Loucy (cell line): ENCODE results near the gene LYPD8.

Experiments used
- H2AFZ ChIP-seq: fragments of 200-600 bp; sonication (generic); 2 replicates; pipeline ENCODE4 v1.6.0; 2016; ENCODE audit warnings: antibody characterized with exemption, mild to moderate bottlenecking, low read length, moderate library complexity
- H3F3A ChIP-seq: fragments of 200-600 bp; 2 replicates; pipeline ENCODE4 v1.6.0; 2016; ENCODE audit warnings: antibody characterized with exemption, low read depth, mild to moderate bottlenecking
- H3K27me3 ChIP-seq: fragments of 200-600 bp; sonication (generic); 2 replicates; pipeline ENCODE4 v1.6.1; 2014; ENCODE audit warnings: low read length, mild to moderate bottlenecking; ENCODE audit not compliant: insufficient read depth, poor library complexity, severe bottlenecking
- H3K36me3 ChIP-seq: fragments of 200-600 bp; sonication (generic); 2 replicates; pipeline ENCODE4 v1.6.1; 2016; ENCODE audit warnings: low read length; ENCODE audit not compliant: insufficient read depth
- H3K4me1 ChIP-seq: fragments of 200-600 bp; sonication (generic); 2 replicates; pipeline ENCODE4 v1.5.1; 2014; ENCODE audit warnings: low read length, mild to moderate bottlenecking; ENCODE audit not compliant: insufficient read depth, poor library complexity, severe bottlenecking
- H3K4me2 ChIP-seq: fragments of 200-600 bp; sonication (generic); 2 replicates; pipeline ENCODE4 v1.6.0; 2014; ENCODE audit warnings: antibody characterized with exemption, low read length, low read depth, mild to moderate bottlenecking; ENCODE audit not compliant: poor library complexity, severe bottlenecking
- H3K4me3 ChIP-seq: fragments of 200-600 bp; sonication (generic); 2 replicates; pipeline ENCODE4 v1.5.1; 2014; ENCODE audit warnings: low read length, mild to moderate bottlenecking, mixed read lengths; ENCODE audit not compliant: poor library complexity, severe bottlenecking
- H3K79me2 ChIP-seq: fragments of 200-600 bp; sonication (generic); 2 replicates; pipeline ENCODE4 v1.6.1; 2014; ENCODE audit warnings: low read length; ENCODE audit not compliant: insufficient read depth
- H3K9ac ChIP-seq: fragments of 200-600 bp; sonication (generic); 2 replicates; pipeline ENCODE4 v1.6.0; 2014; ENCODE audit warnings: mild to moderate bottlenecking, low read depth, low read length, moderate library complexity; ENCODE audit not compliant: poor library complexity, severe bottlenecking
- H3K9me2 ChIP-seq: fragments of 200-600 bp; sonication (generic); replicated peaks from 2 replicates; pipeline ENCODE4 v1.6.1; 2016; ENCODE audit warnings: low read depth, low read length, mixed read lengths
- H3K9me3 ChIP-seq: fragments of 200-600 bp; sonication (generic); 2 replicates; pipeline ENCODE4 v1.6.1; 2014; ENCODE audit warnings: mild to moderate bottlenecking, antibody characterized with exemption, low read length, low read depth; ENCODE audit not compliant: insufficient read depth
- H4K20me1 ChIP-seq: fragments of 200-600 bp; sonication (generic); 2 replicates; pipeline ENCODE4 v1.6.0; 2014; ENCODE audit warnings: antibody characterized with exemption, low read length, mild to moderate bottlenecking; ENCODE audit not compliant: insufficient read depth, poor library complexity, severe bottlenecking
- EZH2phosphoT487 ChIP-seq: fragments of 200-600 bp; IDR thresholded peaks from 2 replicates; pipeline ENCODE4 v1.6.1; 2018; ENCODE audit warnings: antibody characterized with exemption, mild to moderate bottlenecking, moderate library complexity, borderline replicate concordance
- TF ChIP-seq, protein P1 (sequence below): fragments of 200-600 bp; sonication (generic); conservative IDR thresholded peaks from 2 replicates; pipeline ENCODE4 v1.5.1; 2014; ENCODE audit warnings: mild to moderate bottlenecking, antibody characterized with exemption, low read length

Gene LYPD8

DNA sequence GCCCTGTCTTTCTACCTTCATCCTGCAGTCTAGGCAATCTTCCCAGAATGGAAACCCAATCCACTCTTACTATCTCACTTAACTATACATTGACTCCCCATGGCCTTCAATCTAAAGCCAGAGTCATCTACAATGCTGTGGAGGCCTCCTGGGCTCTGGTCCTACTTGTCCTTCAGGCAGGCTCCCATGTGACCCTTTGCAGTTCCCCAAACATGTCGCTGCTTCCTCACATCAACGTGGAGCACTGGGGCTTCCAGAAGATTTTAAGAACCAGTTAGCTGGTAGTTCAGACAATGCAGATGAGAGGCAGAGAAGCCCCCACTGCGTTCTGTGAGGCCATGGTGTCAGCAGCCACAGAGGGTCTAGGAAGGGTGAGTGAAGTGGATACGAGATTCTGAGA, 18.6 kb downstream of the LYPD8 start:
- TF ChIP-seq, protein P1, sequence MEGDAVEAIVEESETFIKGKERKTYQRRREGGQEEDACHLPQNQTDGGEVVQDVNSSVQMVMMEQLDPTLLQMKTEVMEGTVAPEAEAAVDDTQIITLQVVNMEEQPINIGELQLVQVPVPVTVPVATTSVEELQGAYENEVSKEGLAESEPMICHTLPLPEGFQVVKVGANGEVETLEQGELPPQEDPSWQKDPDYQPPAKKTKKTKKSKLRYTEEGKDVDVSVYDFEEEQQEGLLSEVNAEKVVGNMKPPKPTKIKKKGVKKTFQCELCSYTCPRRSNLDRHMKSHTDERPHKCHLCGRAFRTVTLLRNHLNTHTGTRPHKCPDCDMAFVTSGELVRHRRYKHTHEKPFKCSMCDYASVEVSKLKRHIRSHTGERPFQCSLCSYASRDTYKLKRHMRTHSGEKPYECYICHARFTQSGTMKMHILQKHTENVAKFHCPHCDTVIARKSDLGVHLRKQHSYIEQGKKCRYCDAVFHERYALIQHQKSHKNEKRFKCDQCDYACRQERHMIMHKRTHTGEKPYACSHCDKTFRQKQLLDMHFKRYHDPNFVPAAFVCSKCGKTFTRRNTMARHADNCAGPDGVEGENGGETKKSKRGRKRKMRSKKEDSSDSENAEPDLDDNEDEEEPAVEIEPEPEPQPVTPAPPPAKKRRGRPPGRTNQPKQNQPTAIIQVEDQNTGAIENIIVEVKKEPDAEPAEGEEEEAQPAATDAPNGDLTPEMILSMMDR, result no peak
- TF ChIP-seq EZH2phosphoT487, result no peak
- H3K9me3 ChIP-seq, result peaks cover 17% of the 10 kb centered on the region; the same call in 1 of the 2 replicates
- no peaks in the 10 kb centered on the region for H3K4me1 ChIP-seq
- no peaks in the 10 kb centered on the region for H3K36me3 ChIP-seq
- H3K9me2 ChIP-seq, result no peaks in the 10 kb centered on the region
- H3F3A ChIP-seq, result no peaks in the 10 kb centered on the region
- no peaks in the 10 kb centered on the region for H4K20me1 ChIP-seq
- no peaks in the 10 kb centered on the region for H3K79me2 ChIP-seq
- no peak overlapping the region for H3K9ac ChIP-seq
- H3K4me2 ChIP-seq, result no peak overlapping the region
- H3K4me3 ChIP-seq, result no peak overlapping the region
- H2AFZ ChIP-seq, result no peak overlapping the region
- H3K27me3 ChIP-seq, result no peaks in the 10 kb centered on the region

DNA sequence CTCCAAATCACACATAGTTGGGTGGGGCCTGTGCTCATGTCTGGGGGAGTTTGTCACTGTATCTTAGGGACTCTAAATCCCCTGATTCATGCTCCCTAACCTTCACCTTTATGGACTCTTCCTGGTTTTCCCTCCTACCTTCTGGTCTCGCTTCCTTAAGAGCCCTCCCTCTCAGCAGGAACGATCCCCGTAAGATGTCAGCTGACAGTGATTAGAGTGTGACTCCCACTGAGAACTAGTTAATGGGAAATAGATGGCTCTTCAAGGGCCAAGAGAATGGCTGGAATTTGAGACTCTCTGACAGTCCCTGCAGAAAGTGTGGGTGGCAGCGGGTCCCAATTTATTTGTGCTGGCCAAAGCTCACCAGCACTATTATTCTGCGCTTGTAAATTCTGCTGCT, 22.0 kb downstream of the LYPD8 start:
- H3K9me2 ChIP-seq, result no peaks in the 10 kb centered on the region
- TF ChIP-seq EZH2phosphoT487, result no peak
- TF ChIP-seq, protein P1, result no peak
- H3K79me2 ChIP-seq, result no peaks in the 10 kb centered on the region
- no peak overlapping the region for H2AFZ ChIP-seq
- H3K36me3 ChIP-seq, result no peaks in the 10 kb centered on the region
- no peaks in the 10 kb centered on the region for H4K20me1 ChIP-seq
- H3K27me3 ChIP-seq, result no peaks in the 10 kb centered on the region
- no peak overlapping the region for H3K9ac ChIP-seq
- H3K9me3 ChIP-seq, result peaks cover 21% of the 10 kb centered on the region; the same call in 1 of the 2 replicates
- H3K4me1 ChIP-seq, result no peaks in the 10 kb centered on the region
- H3K4me2 ChIP-seq, result no peak overlapping the region
- no peak overlapping the region for H3K4me3 ChIP-seq
- no peaks in the 10 kb centered on the region for H3F3A ChIP-seq

DNA sequence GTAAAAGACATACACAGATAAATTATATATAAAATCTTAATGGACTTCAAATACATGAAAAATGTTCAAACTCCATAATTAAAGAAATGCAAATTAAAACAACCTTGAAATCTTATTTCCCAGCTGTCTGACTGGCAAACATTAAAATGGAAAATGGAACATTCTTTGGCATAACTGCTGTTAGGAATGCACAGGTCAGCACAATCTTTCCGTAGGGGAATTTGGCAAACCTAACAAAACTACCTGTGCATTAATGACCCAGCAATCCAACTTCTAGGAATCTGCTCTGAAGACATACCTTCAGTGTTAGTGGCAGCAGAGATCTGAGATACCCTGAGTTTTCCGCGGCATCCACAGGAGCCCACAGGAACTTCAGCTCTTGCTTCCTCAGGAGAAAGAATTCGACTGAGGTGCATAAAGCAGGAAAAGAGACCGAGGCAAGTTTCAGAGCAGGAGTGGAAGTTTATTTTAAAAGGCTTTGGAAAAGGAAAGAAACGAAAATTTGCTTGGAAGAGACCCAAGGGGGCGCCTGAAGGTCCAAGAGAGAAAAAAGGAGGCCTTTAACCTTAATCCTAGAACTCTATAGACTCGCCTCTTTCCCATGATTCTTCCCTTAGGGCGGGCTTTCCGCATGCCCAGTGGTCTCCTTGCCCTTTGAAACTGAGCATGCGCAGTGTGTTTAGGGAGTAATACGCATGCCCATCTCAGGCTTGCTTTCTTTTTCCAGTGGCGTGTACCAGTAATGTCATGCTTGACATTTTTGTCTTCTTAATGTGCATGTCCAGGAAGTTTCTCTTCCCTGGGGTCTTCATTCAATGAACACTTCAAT, 24.8 kb downstream of the LYPD8 start:
- Histone ChIP-seq H3K27me3 (no peaks in the 10 kb centered on the region), H3K9ac (no peak overlapping the region), H3K9me3 (peaks cover 10% of the 10 kb centered on the region; the same call in 1 of the 2 replicates)

More for the DNA sequence above, 24.8 kb downstream of the LYPD8 start:
- Histone ChIP-seq H3F3A (no peaks in the 10 kb centered on the region), H3K4me1 (no peaks in the 10 kb centered on the region), H3K79me2 (no peaks in the 10 kb centered on the region), H3K9me2 (no peaks in the 10 kb centered on the region), H4K20me1 (no peaks in the 10 kb centered on the region), H2AFZ (no peak overlapping the region), H3K4me2 (no peak overlapping the region), H3K36me3 (no peaks in the 10 kb centered on the region), H3K4me3 (no peak overlapping the region)
- no peak for TF ChIP-seq EZH2phosphoT487
- TF ChIP-seq, protein P1, result no peak
